DMS153 treated with DMSO at 0.1 percent for 48 hours (cell line): ENCODE data around the gene ARHGAP9.
"Not testable (repeated sequence)": the region's sequence is repeated elsewhere in the genome, so short reads cannot be mapped to it uniquely, and the experiment has no call there.

Experiments
- DNase-seq: peaks from one replicate; lab custom pipeline; 2025; ENCODE audit not compliant: unreplicated experiment; lab: John Stamatoyannopoulos, UW

ARHGAP9 gene

DNA sequence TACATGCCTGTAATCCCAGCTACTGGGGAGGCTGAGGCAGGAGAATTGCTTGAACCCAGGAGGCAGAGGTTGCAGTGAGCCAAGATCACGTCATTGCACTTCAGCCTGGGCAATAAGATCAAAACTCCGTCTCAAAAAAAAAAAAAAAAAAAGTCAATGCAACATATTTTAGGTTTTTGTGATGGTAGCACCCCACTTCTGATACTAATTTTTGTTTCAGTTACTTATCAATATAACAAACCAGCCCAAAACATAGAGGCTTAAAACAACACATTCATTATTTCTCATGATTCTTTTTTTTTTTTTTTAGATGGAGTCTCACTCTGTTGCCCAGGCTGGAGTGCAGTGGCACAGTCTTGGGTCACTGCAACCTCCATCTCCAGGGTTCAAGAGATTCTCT lies 38.3 kb downstream of the ARHGAP9 start:
- DNase-seq = not testable (repeated sequence)

DNA sequence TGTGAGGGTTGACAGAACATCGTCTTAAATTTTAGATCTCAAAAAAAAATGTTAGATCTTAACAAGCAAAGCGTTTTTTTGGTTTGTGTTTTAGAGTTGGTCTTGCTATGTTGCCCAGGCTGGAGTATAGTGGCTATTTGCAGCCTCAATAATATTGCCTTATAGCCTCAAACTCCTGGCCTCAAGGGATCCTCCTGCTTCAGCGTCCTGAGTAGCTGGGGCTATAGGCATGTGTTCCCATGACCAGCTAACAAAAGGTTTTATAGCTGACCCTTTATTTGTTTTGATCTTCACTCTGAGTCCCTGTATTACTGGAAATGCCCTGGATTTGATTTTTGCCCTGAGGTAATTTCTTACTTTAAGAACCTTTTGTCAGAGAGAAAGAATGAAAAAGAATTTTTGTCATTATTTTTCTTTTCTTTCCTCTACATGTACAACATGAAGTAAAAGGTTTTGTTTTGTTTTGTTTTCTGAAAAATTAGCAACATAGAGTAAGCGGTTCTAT lies 39.9 kb downstream of the ARHGAP9 start:
- no peak for DNase-seq

DNA sequence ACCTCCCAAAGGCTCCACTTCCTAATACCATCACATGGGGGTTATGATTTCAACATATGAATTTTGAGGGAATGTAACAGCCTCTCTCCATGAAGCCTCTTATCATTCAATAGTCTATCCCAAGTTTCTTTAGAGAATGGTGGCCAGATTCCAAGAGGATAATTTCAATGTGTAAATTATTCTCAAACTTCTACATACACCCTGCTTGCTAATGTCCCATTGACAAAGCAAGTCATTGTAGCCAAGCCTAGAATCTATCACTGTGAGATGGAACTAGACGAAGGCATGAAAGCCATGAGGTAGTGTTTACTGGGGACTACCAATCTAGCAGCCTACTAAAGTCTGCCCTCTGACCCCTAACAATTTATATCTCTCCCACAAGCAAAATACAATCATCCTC lies 41.3 kb downstream of the ARHGAP9 start:
- DNase-seq = no peak

DNA sequence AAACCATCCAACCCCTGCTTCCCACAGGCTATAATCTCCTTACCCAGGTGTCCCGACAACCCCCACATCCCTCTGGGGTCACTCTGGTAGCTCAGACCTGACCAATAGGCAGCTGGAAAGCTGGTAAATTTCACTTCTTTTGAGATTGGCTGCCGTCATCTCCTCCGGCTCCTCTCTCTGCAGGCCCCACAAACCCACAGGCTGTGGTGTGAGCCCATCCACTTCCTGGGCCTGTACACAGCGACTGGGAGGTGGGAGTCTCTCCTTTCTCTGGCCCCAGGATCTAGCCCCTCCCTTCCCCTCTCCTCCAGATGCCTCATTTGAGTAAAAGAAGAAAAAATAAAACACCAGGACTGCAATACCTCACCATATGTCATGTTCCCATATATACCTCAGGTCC lies 44.4 kb downstream of the ARHGAP9 start:
- no peak for DNase-seq

DNA sequence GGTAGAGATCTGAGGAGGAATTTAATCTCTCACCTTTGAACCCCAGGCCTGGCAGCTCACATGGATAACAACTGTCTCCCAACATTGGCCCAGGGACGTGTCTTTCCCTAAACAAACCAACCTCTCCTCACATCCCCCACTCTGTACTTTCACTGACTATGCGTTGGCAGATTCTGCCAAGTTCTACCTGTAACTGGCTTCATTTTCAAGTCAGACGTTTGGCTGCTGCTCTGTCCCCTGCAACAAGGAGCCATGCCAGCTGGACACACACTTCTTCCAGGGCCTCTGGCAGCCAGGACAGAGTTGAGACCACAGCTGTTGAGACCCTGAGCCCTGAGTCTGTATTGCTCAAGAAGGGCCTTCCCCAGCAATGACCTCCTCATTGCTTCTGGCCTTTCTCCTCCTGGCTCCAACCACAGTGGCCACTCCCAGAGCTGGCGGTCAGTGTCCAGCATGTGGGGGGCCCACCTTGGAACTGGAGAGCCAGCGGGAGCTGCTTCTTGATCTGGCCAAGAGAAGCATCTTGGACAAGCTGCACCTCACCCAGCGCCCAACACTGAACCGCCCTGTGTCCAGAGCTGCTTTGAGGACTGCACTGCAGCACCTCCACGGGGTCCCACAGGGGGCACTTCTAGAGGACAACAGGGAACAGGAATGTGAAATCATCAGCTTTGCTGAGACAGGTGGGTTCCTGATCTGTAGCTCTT lies 45.0 kb downstream of the ARHGAP9 start, which contains the start of gene INHBC:
TSS of gene INHBC (plus strand) at position 268 of the 707 bp plus-strand sequence. CDS start at position 371, 103 bp downstream.
- DNase-seq = no peak

DNA sequence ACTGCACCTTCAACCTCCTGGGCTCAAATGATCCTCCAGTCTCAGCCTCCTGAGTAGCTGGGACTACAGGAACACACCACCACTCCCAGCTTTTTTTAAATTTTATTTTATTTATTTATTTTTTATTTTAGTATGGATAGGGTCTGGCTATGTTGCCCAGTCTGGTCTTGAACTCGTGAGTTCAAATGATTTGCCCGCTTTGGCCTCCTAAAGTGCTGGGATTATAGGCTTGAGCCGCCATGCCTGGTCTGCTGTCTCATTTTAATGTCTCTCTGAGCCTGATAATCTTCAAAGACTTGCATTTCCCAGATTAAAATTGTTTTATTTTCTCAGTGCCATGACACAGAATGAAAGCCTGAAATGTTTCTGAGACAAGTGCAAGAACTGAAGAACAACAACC lies 46.3 kb downstream of the ARHGAP9 start:
- DNase-seq = no peak

DNA sequence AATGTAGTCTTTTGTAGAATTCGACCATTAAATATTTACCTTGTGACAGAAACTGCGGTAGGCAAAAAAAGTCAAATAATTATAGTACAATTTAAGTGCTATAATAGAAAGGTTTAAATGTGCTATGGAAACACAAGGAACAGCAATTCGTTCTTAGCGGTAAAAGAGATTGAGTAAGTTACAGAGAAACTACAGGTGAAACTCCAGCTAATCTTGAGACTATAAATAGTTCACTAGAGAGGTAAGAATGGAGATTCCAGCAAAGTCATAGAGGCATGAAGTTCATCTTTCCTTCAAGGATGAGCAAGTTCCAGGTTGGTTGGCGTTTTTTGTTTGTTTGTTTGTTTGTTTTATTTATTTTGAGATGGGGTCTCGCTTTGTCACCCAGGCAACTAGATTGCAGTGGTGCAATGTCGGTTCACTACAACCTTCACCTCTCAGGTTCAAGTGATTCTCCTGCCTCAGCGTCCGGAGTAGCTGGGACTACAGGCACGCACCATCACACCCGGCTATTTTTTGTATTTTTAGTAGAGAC lies 47.9 kb downstream of the ARHGAP9 start:
- no peak for DNase-seq

DNA sequence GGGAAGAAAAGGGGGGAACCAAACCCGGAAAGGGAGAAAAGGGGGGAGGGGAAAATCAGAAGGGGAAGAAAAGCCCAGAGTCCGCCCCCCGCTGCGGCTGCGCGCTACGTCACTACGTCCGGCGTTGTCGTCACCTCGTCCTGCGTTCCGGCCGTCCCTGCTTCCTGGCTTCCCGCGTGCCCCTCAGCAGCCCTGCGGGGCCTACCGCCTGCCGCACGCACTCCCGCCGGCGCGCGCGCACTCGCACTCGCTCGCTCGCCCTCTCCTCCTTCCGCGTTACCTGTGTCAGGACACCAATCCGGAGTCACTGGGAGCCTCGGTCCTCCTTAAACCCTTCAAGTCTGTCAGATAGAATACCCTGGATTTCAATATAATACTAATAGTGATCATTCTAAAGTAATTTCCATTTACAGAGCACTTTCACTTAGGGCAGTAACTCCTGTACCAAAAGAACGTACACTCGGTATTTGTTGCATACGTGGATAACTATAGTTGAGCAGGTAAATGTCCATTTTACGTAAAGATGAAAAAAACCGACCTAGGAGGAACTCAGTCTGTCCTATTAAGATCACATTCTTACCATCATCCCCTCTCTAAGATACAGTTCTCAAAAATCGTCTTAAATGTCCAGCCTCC lies 48.6 kb downstream of the ARHGAP9 start, which contains the start of gene R3HDM2:
TSS of gene R3HDM2 (minus strand) at position 113 of the 636 bp plus-strand sequence. CDS start 120,615 bp downstream, outside the sequence.
- DNase-seq = peak; percentile 91

DNA sequence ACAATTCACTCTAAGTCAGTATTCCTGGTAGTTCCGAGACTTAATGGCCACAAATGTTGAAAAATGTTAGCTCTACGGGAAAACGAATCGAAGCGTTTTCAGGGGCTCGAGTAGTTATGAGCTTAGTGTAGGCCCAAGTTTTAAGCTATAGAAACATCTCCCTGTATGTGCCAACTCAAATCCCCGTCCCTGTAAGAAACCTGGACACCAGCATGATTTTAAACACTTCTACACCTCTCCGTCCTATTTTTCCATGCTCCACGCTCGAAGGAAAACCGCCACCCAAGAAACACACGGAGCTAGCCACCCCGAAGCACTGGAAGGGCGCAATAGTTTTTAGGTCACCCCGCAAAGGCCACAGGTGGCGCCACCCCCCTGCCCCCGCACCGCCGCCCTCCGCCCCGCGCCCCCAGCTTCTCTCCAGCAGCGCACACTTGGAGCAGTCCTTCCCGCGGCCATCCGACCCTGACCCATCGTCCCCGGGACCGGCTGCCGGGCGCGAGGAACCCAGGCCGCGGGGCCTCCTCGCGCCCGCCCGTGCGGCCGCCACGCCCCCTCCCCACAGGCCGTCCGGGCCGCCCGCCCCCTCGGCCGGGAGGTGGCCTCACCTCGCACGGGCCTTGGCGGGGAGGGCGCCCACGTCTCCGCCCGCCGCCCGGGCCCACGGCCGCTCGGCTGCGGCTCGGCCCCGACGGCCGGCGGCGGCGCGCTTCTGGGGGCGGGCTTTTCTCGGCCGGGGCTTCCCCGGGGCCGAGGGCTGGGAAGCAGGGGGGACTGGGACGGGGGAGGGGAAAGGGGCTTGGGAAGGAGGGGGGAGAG lies 49.3 kb downstream of the ARHGAP9 start:
- DNase-seq = no peak

DNA sequence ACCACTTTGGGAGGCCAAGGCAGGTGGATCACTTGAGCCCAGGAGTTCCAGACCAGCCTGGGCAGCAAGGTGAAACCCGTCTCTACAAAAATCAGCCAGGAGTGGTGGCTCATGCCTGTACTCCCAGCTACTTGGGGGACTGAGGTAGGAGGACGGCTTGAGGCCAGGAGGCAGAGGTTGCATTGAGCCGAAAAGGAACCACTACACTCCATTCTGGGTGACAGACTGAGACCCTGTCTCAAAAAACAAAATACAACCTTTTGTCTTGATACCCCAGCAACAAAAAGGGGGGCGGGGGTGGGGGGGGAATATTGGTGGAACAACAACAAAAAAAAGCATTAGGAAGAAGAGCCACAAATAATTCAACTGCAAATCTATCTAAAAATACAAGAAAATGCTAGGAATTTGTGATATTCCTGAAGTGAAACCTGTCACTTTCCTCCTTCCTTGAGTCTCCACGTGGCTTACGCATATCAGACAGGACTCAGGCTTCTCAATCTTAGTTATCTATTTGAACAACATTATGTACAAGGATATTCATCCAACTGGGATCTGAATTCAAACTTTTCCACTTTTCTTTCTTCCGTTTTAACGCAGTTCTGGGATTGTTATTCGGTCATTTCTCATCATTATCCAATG lies 50.1 kb downstream of the ARHGAP9 start:
- DNase-seq = no peak

DNA sequence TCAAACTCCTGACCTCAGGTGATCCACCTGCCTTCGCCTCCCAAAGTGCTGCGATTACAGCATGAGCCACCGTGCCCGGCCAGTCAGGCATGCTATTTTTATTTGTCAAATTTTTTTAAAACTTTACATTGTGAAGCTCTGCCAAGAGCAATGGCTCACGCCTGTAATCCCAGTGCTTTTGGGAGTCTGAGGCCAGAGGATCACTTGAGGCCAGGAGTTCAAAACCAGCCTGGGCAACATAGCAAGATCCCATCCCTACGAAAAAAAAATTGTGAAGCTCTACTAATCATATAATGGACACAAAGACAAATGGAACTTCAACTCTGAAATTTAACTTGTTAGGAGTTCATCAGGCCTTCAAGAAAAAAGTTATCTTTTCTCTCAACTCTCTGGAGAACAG lies 50.7 kb downstream of the ARHGAP9 start:
- DNase-seq = no peak

DNA sequence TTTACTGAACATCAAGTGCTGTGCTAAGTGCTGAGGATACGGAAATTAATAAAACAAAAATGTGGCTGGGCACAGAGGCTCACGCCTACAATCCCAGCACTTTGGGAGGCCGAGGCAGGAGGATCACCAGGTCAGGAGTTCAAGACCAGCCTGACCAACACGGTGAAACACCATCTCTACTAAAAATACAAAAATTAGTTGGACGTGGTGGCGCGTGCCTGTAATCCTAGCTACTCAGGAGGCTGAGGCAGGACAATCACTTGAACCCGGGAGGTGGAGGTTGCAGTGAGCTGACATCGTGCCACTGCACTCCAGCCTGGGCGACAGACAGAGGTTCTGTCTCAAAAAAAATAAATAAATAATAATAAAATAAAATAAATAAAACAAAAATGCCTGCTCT lies 52.7 kb downstream of the ARHGAP9 start:
- not testable (repeated sequence) for DNase-seq
